GM12865 (cell line): Measurements from ENCODE around the gene ZFP36L1.
A peak's percentile ranks its signal among the peaks of the same experiment; 100 is the strongest.

Source experiments
- DNase-seq: peaks from one replicate; pipeline ENCODE4 v3.0.0; 2010; ENCODE audit warnings: low read depth
- H3K4me3 ChIP-seq: 2 replicates; pipeline ENCODE4 v1.5.1; 2011; ENCODE audit warnings: mild to moderate bottlenecking, low read depth, low read length, control low read depth
- CTCF ChIP-seq: IDR thresholded peaks from 2 replicates; pipeline ENCODE4 v1.5.1; 2011; ENCODE audit warnings: low read length, control low read depth, low read depth, inconsistent platforms; ENCODE audit not compliant: insufficient read depth; ENCODE audit errors: missing control alignments

ZFP36L1 gene

GRCh38 chr14:68792979-68793733, at the start of gene ZFP36L1:
Gene ZFP36L1, minus strand, starts transcription at chr14:68793067. Its CDS starts 129 bp downstream, at chr14:68792938.
- no peak for TF ChIP-seq CTCF
- peak; percentile 96 for DNase-seq

GRCh38 chr14:68842298-68842697, 49.4 kb upstream of the ZFP36L1 start:
- H3K4me3 ChIP-seq: no peak overlapping the region
- DNase-seq: no peak
- TF ChIP-seq CTCF: no peak

More at GRCh38 chr14:68792979-68793733, at the start of gene ZFP36L1:
- H3K4me3 ChIP-seq: peak within 1 kb of the TSS; percentile 59

GRCh38 chr14:68841016-68841809, 48.3 kb upstream of the ZFP36L1 start:
- H3K4me3 ChIP-seq: no peak overlapping the region
- no peak for TF ChIP-seq CTCF
- DNase-seq: no peak

- DNase-seq: peak; percentile 72
- H3K4me3 ChIP-seq: no peak overlapping the region
- no peak for TF ChIP-seq CTCF
These were observed 47.6 kb upstream of the ZFP36L1 start for GRCh38 chr14:68840454-68840853.

GRCh38 chr14:68836082-68836481, 43.2 kb upstream of the ZFP36L1 start:
- TF ChIP-seq CTCF: no peak
- DNase-seq: no peak

GRCh38 chr14:68834816-68835215, 41.9 kb upstream of the ZFP36L1 start:
- no peak for TF ChIP-seq CTCF
- DNase-seq: no peak
- H3K4me3 ChIP-seq: no peak overlapping the region

More at GRCh38 chr14:68836082-68836481, 43.2 kb upstream of the ZFP36L1 start:
- no peak overlapping the region for H3K4me3 ChIP-seq

GRCh38 chr14:68828698-68829097, 35.8 kb upstream of the ZFP36L1 start:
- H3K4me3 ChIP-seq: no peak overlapping the region
- DNase-seq: no peak
- no peak for TF ChIP-seq CTCF
